T-helper 2 cell (primary cell): ENCODE data around the gene DIDO1.
A peak's percentile ranks its signal among the peaks of the same experiment; 100 is the strongest.

ENCODE experiments used
- DNase-seq, 5 experiments: peaks; one replicate each; pipeline versions ENCODE4 v3.0.0 to v3.0.0-alpha.2; 2012 to 2022

Gene DIDO1

GRCh38 chr20:62892348-62893304 is 33.7 kb downstream of the DIDO1 start:
- DNase-seq: peak in 1 of 5 experiments; percentile 27

GRCh38 chr20:62891111-62891510 is 35.2 kb downstream of the DIDO1 start:
- DNase-seq: peak in 1 of 5 experiments; percentile 66

- no peak for DNase-seq
These were observed 35.9 kb downstream of the DIDO1 start for GRCh38 chr20:62890444-62890843.

- DNase-seq: no peak
These were observed 36.4 kb downstream of the DIDO1 start for GRCh38 chr20:62889871-62890270.

DNA sequence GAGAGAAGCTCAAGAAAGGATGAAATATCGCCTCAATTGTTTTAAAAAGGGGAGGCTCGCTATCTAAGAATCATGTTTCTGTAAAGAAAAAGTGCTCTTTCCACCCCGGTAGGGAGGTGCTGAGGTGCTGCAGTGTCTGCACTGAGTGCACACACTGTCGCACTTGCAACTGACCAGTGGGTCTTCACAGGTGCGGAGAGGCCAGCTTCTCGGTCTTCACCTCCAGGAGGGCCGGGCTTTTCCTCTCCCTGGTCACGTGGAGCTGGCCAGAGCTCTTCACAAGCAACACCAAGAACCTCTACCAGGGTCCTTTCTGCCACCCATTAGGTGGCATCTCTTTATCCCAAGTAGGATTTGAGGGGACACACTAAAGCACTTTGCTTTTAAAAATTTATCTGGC is 36.9 kb downstream of the DIDO1 start:
- DNase-seq: no peak

DNA sequence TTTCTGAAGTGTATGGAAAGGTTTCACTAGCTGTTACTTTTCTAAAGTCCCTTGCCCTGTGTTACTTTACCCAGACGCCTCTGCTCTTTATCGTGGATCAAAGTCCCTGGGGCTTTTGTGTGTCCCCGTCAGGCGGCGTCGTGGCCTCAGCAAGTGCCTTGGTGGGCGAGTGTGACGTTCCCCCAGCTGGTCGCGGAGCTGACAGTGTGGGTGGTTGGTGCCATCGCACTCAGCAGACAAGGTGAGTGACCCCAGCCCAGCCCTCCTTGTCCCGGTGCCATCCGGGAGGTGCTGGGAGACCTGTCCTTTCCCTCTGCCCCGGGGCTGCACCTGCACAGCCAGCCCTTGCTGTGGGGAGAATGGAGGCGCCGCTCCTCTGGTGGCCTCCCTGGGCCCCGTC is 37.4 kb downstream of the DIDO1 start:
- DNase-seq: no peak

GRCh38 chr20:62888406-62888805 is 37.9 kb downstream of the DIDO1 start:
- DNase-seq: no peak

GRCh38 chr20:62887860-62888239 is 38.5 kb downstream of the DIDO1 start:
- no peak for DNase-seq

- peak in 1 of 5 experiments; percentile 44 for DNase-seq
These were observed 39.0 kb downstream of the DIDO1 start for GRCh38 chr20:62887152-62887859.

DNA sequence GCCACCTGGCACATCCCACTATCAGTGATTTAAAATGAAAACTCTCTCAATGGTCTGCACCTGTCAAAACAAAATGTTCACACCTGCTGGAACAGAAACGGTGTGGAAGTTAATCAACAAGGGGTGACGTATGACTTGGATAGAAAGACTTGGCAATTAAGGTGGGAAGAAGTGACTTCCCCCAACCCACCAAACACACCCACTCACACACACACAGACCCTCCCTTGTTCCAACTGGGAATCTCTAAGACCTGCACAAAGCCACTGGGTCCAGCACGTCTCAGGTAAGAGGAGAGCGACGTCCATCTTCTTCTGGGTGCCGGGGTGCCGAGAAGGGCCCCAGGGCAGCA is 39.6 kb downstream of the DIDO1 start:
- no peak for DNase-seq

GRCh38 chr20:62885896-62886708 is 40.2 kb downstream of the DIDO1 start:
- DNase-seq: no peak

- no peak for DNase-seq
These were observed 41.0 kb downstream of the DIDO1 start for GRCh38 chr20:62885046-62885895.

DNA sequence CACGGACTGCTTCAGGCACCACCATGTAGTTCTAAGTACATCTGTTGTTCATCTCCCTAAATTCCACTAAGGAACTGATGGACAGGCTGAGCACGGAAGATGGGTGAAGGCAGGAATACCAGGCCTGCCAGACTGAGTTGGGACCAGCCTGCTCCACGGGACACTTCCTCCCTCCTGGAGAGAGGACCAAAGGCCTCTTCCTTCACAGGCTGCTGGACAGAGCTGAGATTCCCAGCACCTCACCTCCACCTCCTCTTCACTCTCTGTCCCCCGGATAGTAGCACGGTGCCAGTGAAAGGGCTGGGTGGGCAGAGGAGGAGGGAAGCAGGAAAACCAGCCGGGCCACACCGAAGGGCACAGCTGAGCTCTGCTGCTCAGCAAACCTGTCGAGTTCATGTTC is 41.7 kb downstream of the DIDO1 start:
- no peak for DNase-seq

- DNase-seq: no peak
These were observed 43.9 kb downstream of the DIDO1 start for GRCh38 chr20:62882426-62882825.

DNA sequence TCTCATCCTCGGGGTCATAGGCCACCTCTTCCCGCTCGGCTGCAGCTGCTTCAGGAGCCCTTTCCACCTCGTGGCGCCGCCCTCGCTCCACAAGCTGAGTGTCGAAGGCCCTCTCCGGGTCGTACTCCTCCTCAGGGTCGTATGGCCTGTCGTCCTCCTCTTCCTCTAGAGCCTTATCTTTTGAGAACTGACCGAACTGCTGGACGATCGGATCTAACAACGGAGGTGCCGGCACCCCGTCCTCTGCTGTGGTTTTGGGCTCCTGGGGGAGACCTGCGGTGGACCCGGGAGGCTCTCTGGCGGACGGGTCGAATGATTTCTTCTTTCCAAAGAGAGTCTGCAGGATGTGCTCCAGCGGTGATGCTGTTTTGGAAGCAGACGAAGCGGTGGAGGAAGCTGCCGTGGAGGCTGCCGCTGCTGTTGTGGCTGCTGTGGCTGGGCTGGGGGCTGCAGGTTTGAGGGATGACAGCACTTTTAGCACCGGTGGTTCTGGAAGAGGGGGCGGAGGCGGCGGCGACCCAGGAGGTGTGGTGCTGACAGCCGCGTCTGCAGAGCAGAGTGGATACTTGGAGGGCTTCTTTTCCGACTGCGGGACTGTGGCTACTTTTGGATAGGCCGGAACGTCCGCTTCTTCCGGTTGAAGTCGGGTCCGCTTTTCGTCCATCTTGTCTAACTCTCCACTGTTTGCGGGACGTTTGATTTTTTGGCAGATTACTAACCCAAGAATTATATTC is 44.5 kb downstream of the DIDO1 start:
- no peak for DNase-seq

DNA sequence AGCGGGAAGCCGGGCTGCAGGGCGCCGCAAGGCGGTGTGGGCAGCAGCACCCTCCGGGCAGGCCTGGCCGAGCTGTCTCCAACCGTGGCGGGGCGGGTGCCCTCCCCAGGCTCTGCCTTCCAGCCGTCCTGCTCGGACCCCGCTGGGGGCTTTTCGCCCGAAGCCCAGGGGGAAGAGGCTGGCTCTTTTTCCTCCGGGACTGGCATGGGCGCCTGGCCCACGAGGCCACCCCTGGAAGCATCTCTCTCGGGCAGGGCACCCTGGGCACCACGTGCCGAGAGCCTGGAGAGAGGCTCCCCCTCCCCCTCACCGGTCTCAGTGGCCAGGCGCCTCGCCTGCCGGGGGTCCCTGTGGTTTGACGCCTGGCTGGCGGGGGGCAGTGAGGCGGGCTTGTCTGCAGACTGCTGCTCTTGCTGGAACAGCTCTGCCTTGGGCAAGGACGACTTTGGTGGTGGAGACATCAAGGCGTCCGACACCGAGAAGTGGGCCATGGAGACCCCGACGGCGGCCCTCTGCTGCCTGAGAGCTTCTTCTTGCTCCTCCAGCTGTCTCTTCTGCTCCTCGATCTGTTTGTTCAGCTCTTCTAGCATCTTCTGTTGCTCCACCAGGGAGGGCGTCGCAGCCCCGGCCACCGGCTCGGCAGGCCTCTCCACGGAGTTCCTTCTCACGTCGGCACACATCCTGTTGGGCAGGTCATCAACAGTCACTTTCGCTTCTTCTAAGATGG is 45.2 kb downstream of the DIDO1 start:
- DNase-seq: no peak

- DNase-seq: no peak
These were observed 46.0 kb downstream of the DIDO1 start for GRCh38 chr20:62880147-62880934.

- DNase-seq: no peak
These were observed 46.8 kb downstream of the DIDO1 start for GRCh38 chr20:62879275-62880146.
